K562 (cell line): ENCODE results near the gene CARD10. TPM values are rescaled to one million over a fixed set of nuclear protein-coding genes. Genes with fewer than 3 reads are reported as not detected.

Experiments used
- AFF4 ChIP-seq: sonication (generic); formaldehyde crosslinking; IDR thresholded peaks from 2 replicates; pipeline ENCODE4 v1.8.0; 2023; ENCODE audit warnings: mild to moderate bottlenecking, missing genetic modification reagents
- CHD4 ChIP-seq: fragments of 200-600 bp; sonication (generic); IDR thresholded peaks from 3 replicates; pipeline ENCODE4 v1.6.1; 2012; ENCODE audit warnings: low read depth, mild to moderate bottlenecking, mixed read lengths, low read length, inconsistent platforms; ENCODE audit not compliant: insufficient read depth, insufficient replicate concordance, poor library complexity, severe bottlenecking
- CTCF ChIP-seq, 3 experiments: IDR thresholded peaks in 2 of 3; conservative IDR thresholded peaks in 1 of 3; 2 replicates each; pipeline ENCODE4 v1.5.1; 2011 to 2012; ENCODE audit warnings: low read length in 3 of 3, mild to moderate bottlenecking in 3 of 3, control low read depth in 2 of 3, improper control_type of control experiment in 1 of 3, inconsistent platforms in 1 of 3, low read depth in 1 of 3, mixed read lengths in 1 of 3, moderate library complexity in 1 of 3; ENCODE audit not compliant: insufficient read depth in 2 of 3
- FOXP1 ChIP-seq: sonication (generic); formaldehyde crosslinking; IDR thresholded peaks from 2 replicates; pipeline ENCODE4 v1.8.0; 2022; ENCODE audit warnings: mild to moderate bottlenecking, missing genetic modification reagents
- RBM15 ChIP-seq: fragments of 200-400 bp; formaldehyde crosslinking; IDR thresholded peaks from 2 replicates; pipeline ENCODE4 v1.6.1; 2018; ENCODE audit warnings: mild to moderate bottlenecking, low read length, moderate library complexity; ENCODE audit not compliant: insufficient read depth
- ZC3H4 ChIP-seq: sonication (generic); formaldehyde crosslinking; IDR thresholded peaks from 2 replicates; pipeline ENCODE4 v1.9.0; 2021; ENCODE audit warnings: missing genetic modification reagents, borderline replicate concordance
- polyA plus RNA-seq, 8 experiments: library from polyadenylated mRNA; depleted of rRNA in 4 of 8; stranded (reverse) in 5 of 8; unstranded in 3 of 8; fragments of >200 nt; fragmentation: Nextera tagmentation in 2 of 8; fragmentation: Illumina TruSeq in 1 of 8; extraction: Ambion mirVana in 2 of 8; extraction: Trizol in 1 of 8; gene quantifications; 2 replicates each; pipeline versions ENCODE4 v1.2.1 to v1.2.3, GENCODE V29; 2011 to 2014; ENCODE audit warnings: inconsistent platforms in 1 of 8, missing spikeins in 1 of 8
- total RNA-seq, 7 experiments: library from RNA; depleted of rRNA in 6 of 7; stranded (reverse); fragments of >200 nt in 6 of 7; fragmentation: Illumina TruSeq in 2 of 7; extraction: Trizol in 2 of 7; gene quantifications; 2 replicates each; pipeline versions ENCODE4 v1.2.1 to v1.2.3, GENCODE V29; 2011 to 2021; ENCODE audit warnings: low replicate concordance in 1 of 7

CARD10 gene
- total and polyA plus RNA-seq, 9 of the 15 experiments (the other 6 are each of a cell fraction or from before 2014, with no cell fraction given) = 0.13 to 5.8 (median 1.6) TPM

DNA sequence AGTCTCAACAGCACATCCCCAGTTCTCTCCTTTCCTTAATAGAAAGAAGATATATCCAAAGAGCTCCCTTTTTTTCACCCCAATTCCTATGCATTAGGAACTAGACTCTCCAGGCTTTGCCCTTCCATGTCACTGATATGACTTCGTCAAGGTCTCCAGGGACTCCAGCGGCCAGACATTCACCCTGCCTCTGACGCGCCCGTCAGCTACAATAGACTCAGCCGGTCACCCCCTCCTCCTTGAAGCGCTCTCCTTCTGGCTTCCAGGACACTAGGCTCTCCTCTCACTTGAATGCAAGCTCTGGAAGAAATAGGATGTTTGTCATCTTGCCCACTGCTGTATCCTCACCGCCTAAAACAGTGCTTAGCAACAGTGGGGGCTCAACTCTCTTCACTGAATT, 77.1 kb downstream of the CARD10 start (continued):
- TF ChIP-seq AFF4 (CRISPR knock-in tag) = no peak
- TF ChIP-seq FOXP1 (CRISPR knock-in tag) = no peak
- TF ChIP-seq RBM15 = no peak
- no peak for TF ChIP-seq ZC3H4 (CRISPR knock-in tag)
- TF ChIP-seq CHD4 = no peak
- no peak for TF ChIP-seq CTCF (IDR thresholded peaks at IDR 0.05 in 2 of 3, conservative IDR thresholded peaks at IDR 0.05 in 1 of 3; ENCODE audit: insufficient read depth in 2 of 3, low read depth in 1 of 3, low read length in 3 of 3)
